ENCODE data around the gene ZBTB7C.

DNA sequence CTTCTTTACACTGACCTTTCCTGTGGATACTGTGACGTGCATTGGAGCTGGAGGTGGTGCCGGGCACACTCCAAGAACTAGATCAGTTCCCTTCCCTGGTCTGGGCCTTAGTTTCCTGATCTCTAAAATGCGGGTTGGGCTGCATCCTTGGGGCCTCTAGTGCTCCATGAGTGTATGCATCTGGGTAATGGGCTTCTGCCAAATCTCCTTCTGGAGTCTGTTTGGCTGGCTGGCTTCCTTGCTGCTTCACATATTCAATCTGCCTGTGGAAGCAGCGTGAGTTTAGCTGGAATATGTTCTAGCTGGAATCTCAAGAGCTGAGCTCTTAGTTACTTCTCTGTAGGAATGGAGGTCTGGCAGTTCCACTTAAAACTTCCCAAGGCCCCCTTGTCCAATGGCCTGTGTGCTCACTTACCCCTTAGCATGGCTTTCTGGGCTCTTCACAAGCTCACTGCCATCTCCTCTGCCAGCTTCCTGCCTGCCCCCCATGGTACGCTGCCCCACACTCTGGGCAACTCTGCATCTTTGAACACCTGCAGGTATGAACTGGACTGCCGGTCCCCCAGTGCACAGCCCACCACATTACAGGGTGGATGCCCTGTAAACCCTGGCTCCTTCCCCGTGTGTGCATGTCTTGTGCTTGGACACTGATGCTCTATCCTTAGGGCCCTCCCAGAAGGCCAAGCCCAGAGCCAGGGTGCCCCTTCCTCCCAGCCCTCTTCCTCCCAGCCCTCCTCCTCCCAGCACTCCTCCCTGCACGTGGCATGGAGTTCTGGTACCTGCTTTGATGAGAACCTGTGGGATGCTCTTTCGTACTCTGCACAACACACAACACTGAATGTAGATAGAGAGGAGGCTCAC lies 375.2 kb downstream of the ZBTB7C start:
- TF ChIP-seq POLR2A (IDR thresholded peaks at IDR 0.05) (no peak), POLR2AphosphoS5 (IDR thresholded peaks at IDR 0.05) (no peak)
